GM21723 (cell line): ENCODE measurements around the gene CR2.
"Not testable (repeated sequence)": the region's sequence is repeated elsewhere in the genome, so short reads cannot be mapped to it uniquely, and the experiment has no call there.

Source experiments
- ATAC-seq: cut with Tn5 transposase; IDR thresholded peaks from one replicate; pipeline ENCODE4 v1.9.1; 2021; ENCODE audit warnings: mild to moderate bottlenecking, moderate library complexity; ENCODE audit not compliant: unreplicated experiment

Gene CR2

GRCh38 chr1:207503950-207504349 is 49.8 kb downstream of the CR2 start:
- ATAC-seq: no peak

GRCh38 chr1:207504438-207504837 is 50.3 kb downstream of the CR2 start:
- ATAC-seq: no peak

- ATAC-seq: no peak
Measured at GRCh38 chr1:207510444-207510843, 56.3 kb downstream of the CR2 start.

- ATAC-seq: no peak
Measured at GRCh38 chr1:207514890-207515289, 60.8 kb downstream of the CR2 start.

GRCh38 chr1:207516729-207517128 is 62.6 kb downstream of the CR2 start:
- ATAC-seq: no peak

- ATAC-seq: no peak
Measured at GRCh38 chr1:207518608-207519236, 64.6 kb downstream of the CR2 start.

- no peak for ATAC-seq
Measured at GRCh38 chr1:207519505-207520399, 65.6 kb downstream of the CR2 start.

- not testable (repeated sequence) for ATAC-seq
Measured at GRCh38 chr1:207520400-207521345, 66.5 kb downstream of the CR2 start.

- not testable (repeated sequence) for ATAC-seq
Measured at GRCh38 chr1:207525239-207525638, 71.1 kb downstream of the CR2 start.

- not testable (repeated sequence) for ATAC-seq
Measured at GRCh38 chr1:207528401-207528800, 74.3 kb downstream of the CR2 start.

GRCh38 chr1:207536263-207536662 is 82.1 kb downstream of the CR2 start:
- ATAC-seq: not testable (repeated sequence)
